ENCODE measurements around the gene RENBP.

GRCh38 chrX:153971124-153971449, 26.6 kb upstream of the RENBP start:
- TF ChIP-seq POLR2AphosphoS5 (IDR thresholded peaks at IDR 0.05; ENCODE audit: borderline replicate concordance, low read depth, low read length) (no peak), EZH2 (IDR thresholded peaks at IDR 0.05) (no peak), FOXP2 (optimal IDR thresholded peaks at IDR 0.05; ENCODE audit: control extremely low read depth, extremely low read length, insufficient read depth) (no peak)
